H1 (cell line): Measurements from ENCODE around the gene ADGRV1. TPM values are rescaled to one million over a fixed set of nuclear protein-coding genes. Genes with fewer than 3 reads are reported as not detected.

Source experiments
- CTCF ChIA-PET: fragments of 300-600 bp; sonication (Branson Sonifier 250); formaldehyde crosslinking; loops from one replicate; lab custom pipeline; 2021; ENCODE audit not compliant: partially characterized antibody; lab: Charles Lee
- POLR2A ChIA-PET: fragments of 300-600 bp; sonication (Branson Sonifier 250); formaldehyde crosslinking; loops from one replicate; lab custom pipeline; 2021; ENCODE audit warnings: inconsistent platforms; ENCODE audit not compliant: partially characterized antibody; lab: Charles Lee
- DNase-seq, 2 experiments: peaks; one replicate each; pipeline versions ENCODE4 v3.0.0 to v3.0.0-alpha.2; 2010 to 2022; ENCODE audit warnings: low spot score in 2 of 2, low read depth in 1 of 2, mixed read lengths in 1 of 2
- FAIRE-seq: peaks from 2 replicates; lab custom pipeline; 2011; peaks lifted over from hg19 to GRCh38; lab: Jason Lieb, UNC
- H2AFZ ChIP-seq: 2 replicates; pipeline ENCODE4 v1.8.1; 2012; ENCODE audit warnings: low read length, inconsistent platforms
- H2AK5ac ChIP-seq: 2 replicates; pipeline ENCODE4 v1.6.1; 2013; ENCODE audit warnings: low read depth, low read length
- H2BK120ac ChIP-seq: replicated peaks from 2 replicates; pipeline ENCODE3; 2013; ENCODE audit warnings: low read depth, low read length, inconsistent platforms
- H2BK12ac ChIP-seq: 2 replicates; pipeline ENCODE4 v1.6.1; 2013; ENCODE audit warnings: low read depth, low read length
- H2BK15ac ChIP-seq: 2 replicates; pipeline ENCODE4 v1.6.1; 2013; ENCODE audit warnings: low read length
- H2BK20ac ChIP-seq: 2 replicates; pipeline ENCODE4 v1.6.1; 2013; ENCODE audit warnings: low read length
- H2BK5ac ChIP-seq: 2 replicates; pipeline ENCODE4 v1.6.1; 2013; ENCODE audit warnings: low read depth, low read length
- H3K14ac ChIP-seq: 2 replicates; pipeline ENCODE4 v1.6.1; 2013; ENCODE audit warnings: inconsistent platforms; ENCODE audit not compliant: insufficient read length
- H3K18ac ChIP-seq: 2 replicates; pipeline ENCODE4 v1.6.1; 2013; ENCODE audit warnings: low read length; ENCODE audit errors: extremely low read depth
- H3K23ac ChIP-seq: 2 replicates; pipeline ENCODE4 v1.6.1; 2013; ENCODE audit warnings: inconsistent platforms; ENCODE audit not compliant: insufficient read length
- H3K23me2 ChIP-seq: 2 replicates; pipeline ENCODE4 v1.6.1; 2013; ENCODE audit warnings: low read depth, low read length
- H3K27ac ChIP-seq: 2 replicates; pipeline ENCODE4 v1.6.1; 2011; ENCODE audit warnings: low read depth, low read length, inconsistent platforms
- H3K27me3 ChIP-seq, 4 experiments: replicated peaks in 1 of 4; 1 replicate in 1 of 4; 2 replicates in 3 of 4; pipeline versions ENCODE4 v1.6.1 to v1.8.1; 2011 to 2013; ENCODE audit warnings: low read length in 3 of 4, mild to moderate bottlenecking in 3 of 4, inconsistent platforms in 2 of 4, mixed read lengths in 2 of 4, moderate library complexity in 1 of 4; ENCODE audit not compliant: control insufficient read depth in 3 of 4, insufficient read depth in 3 of 4; ENCODE audit errors: extremely low read depth in 1 of 4
- H3K36me3 ChIP-seq, 4 experiments: 2 replicates each; pipeline versions ENCODE4 v1.6.1 to v1.8.1; 2011 to 2013; ENCODE audit warnings: mild to moderate bottlenecking in 4 of 4, low read length in 3 of 4, moderate library complexity in 2 of 4, control low read depth in 1 of 4, inconsistent platforms in 1 of 4; ENCODE audit not compliant: insufficient read depth in 4 of 4, control insufficient read depth in 2 of 4
- H3K4ac ChIP-seq: replicated peaks from 2 replicates; pipeline ENCODE3; 2013; ENCODE audit warnings: low read length, low read depth, mixed read lengths, inconsistent platforms; ENCODE audit not compliant: insufficient read length
- H3K4me1 ChIP-seq, 4 experiments: replicated peaks in 1 of 4; 1 replicate in 1 of 4; 2 replicates in 3 of 4; pipeline versions ENCODE4 v1.6.1 to v1.8.1; 2011 to 2013; ENCODE audit warnings: low read length in 3 of 4, inconsistent platforms in 2 of 4, mixed read lengths in 1 of 4; ENCODE audit not compliant: insufficient read depth in 4 of 4, control insufficient read depth in 3 of 4
- H3K4me2 ChIP-seq, 2 experiments: 2 replicates each; pipeline versions ENCODE4 v1.6.1 to v1.8.1; 2011 to 2013; ENCODE audit warnings: low read depth in 2 of 2, low read length in 2 of 2, control low read depth in 1 of 2, inconsistent platforms in 1 of 2, mild to moderate bottlenecking in 1 of 2; ENCODE audit not compliant: insufficient read depth in 1 of 2
- H3K4me3 ChIP-seq, 4 experiments: fragments of 200-600, 300-600 bp in 1 of 4; sonication (generic), shearing (Covaris generic), sonication (Bioruptor Twin) in 1 of 4; 2 replicates each; pipeline versions ENCODE4 v1.5.1 to v1.8.1; 2011 to 2016; ENCODE audit warnings: low read length in 4 of 4, low read depth in 3 of 4, control low read depth in 2 of 4, inconsistent platforms in 2 of 4, mild to moderate bottlenecking in 2 of 4, mixed read lengths in 1 of 4, moderate library complexity in 1 of 4; ENCODE audit not compliant: insufficient read depth in 2 of 4; ENCODE audit errors: extremely low read depth in 1 of 4
- H3K56ac ChIP-seq: replicated peaks from 2 replicates; pipeline ENCODE3; 2013; ENCODE audit warnings: low read depth, mild to moderate bottlenecking, mixed read lengths, low read length, inconsistent platforms; ENCODE audit not compliant: insufficient read length
- H3K79me1 ChIP-seq: 2 replicates; pipeline ENCODE4 v1.6.1; 2013; ENCODE audit warnings: low read depth, low read length, control low read depth
- H3K79me2 ChIP-seq, 2 experiments: 2 replicates each; pipeline versions ENCODE4 v1.6.1 to v1.8.1; 2012 to 2013; ENCODE audit warnings: low read length in 2 of 2, mild to moderate bottlenecking in 2 of 2, inconsistent platforms in 1 of 2; ENCODE audit not compliant: insufficient read depth in 2 of 2, control insufficient read depth in 1 of 2
- H3K9ac ChIP-seq, 4 experiments: replicated peaks in 1 of 4; 1 replicate in 1 of 4; 2 replicates in 3 of 4; pipeline versions ENCODE4 v1.6.1 to v1.8.1; 2011 to 2013; ENCODE audit warnings: low read depth in 3 of 4, low read length in 3 of 4, control low read depth in 2 of 4, mild to moderate bottlenecking in 2 of 4, moderate library complexity in 2 of 4, inconsistent platforms in 1 of 4; ENCODE audit errors: extremely low read depth in 1 of 4
- H3K9me3 ChIP-seq, 2 experiments: 2 replicates each; pipeline versions ENCODE4 v1.6.1 to v1.8.1; 2012 to 2013; ENCODE audit warnings: mild to moderate bottlenecking in 2 of 2, moderate library complexity in 2 of 2, control low read depth in 1 of 2, inconsistent platforms in 1 of 2, low read depth in 1 of 2, low read length in 1 of 2, mixed read lengths in 1 of 2; ENCODE audit not compliant: insufficient read depth in 2 of 2
- H4K20me1 ChIP-seq, 2 experiments: replicated peaks in 1 of 2; 2 replicates each; pipeline versions ENCODE3 to v1.8.1; 2011 to 2013; ENCODE audit warnings: inconsistent platforms in 2 of 2, low read length in 2 of 2, mild to moderate bottlenecking in 1 of 2; ENCODE audit not compliant: insufficient read depth in 2 of 2, control insufficient read depth in 1 of 2
- H4K5ac ChIP-seq: 2 replicates; pipeline ENCODE4 v1.6.1; 2013; ENCODE audit warnings: low read length, low read depth, mixed read lengths, inconsistent platforms; ENCODE audit not compliant: insufficient read length
- H4K8ac ChIP-seq: 2 replicates; pipeline ENCODE4 v1.8.0; 2013; ENCODE audit warnings: mild to moderate bottlenecking, moderate library complexity, low read length, inconsistent platforms; ENCODE audit not compliant: insufficient read depth; ENCODE audit errors: extremely low read depth
- H4K91ac ChIP-seq: replicated peaks from 2 replicates; pipeline ENCODE3; 2013; ENCODE audit warnings: low read length, mixed read lengths, inconsistent platforms; ENCODE audit not compliant: insufficient read length
- BRCA1 ChIP-seq: IDR thresholded peaks from 2 replicates; pipeline ENCODE4 v1.6.1; 2012; ENCODE audit warnings: low read depth, low read length, improper control_type of control experiment
- CBX5 ChIP-seq: fragments of 300-800, 300-1000 bp; sonication (generic); IDR thresholded peaks from 2 replicates; pipeline ENCODE4 v1.7.1; 2016; ENCODE audit warnings: antibody characterized with exemption, low read length, low read depth
- CHD2 ChIP-seq: IDR thresholded peaks from 2 replicates; pipeline ENCODE4 v1.6.1; 2012; ENCODE audit warnings: low read length, improper control_type of control experiment
- FOSL1 ChIP-seq: IDR thresholded peaks from 2 replicates; pipeline ENCODE4 v1.6.1; 2011; ENCODE audit warnings: mild to moderate bottlenecking, low read depth, low read length, moderate library complexity; ENCODE audit not compliant: insufficient read depth
- HDAC6 ChIP-seq: IDR thresholded peaks from one replicate; pipeline ENCODE4 v1.7.1; 2012; ENCODE audit warnings: low read depth, mild to moderate bottlenecking, inconsistent platforms, low read length, moderate library complexity
- NANOG ChIP-seq: IDR thresholded peaks from 2 replicates; pipeline ENCODE4 v1.6.1; 2011; ENCODE audit warnings: low read length, low read depth, mild to moderate bottlenecking, inconsistent platforms; ENCODE audit not compliant: insufficient read depth, poor library complexity, severe bottlenecking
- TBP ChIP-seq: IDR thresholded peaks from 2 replicates; pipeline ENCODE4 v1.6.1; 2011; ENCODE audit warnings: low read depth, low read length, improper control_type of control experiment
- ZNF274 ChIP-seq: IDR thresholded peaks from 2 replicates; pipeline ENCODE4 v1.7.0; 2012; ENCODE audit warnings: low read length, borderline replicate concordance; ENCODE audit errors: extremely low read depth
- WGBS, 2 experiments: shearing (Covaris generic) in 1 of 2; methylation state at CpG; one replicate each; pipeline versions ENCODE4 v1.1.6 to v1.1.7; 2013 to 2015; ENCODE audit warnings: low lambda C conversion rate in 2 of 2, mixed read lengths in 2 of 2, inconsistent platforms in 1 of 2, low coverage in 1 of 2, missing lambda C conversion rate in 1 of 2; ENCODE audit not compliant: insufficient replicate concordance in 2 of 2, insufficient coverage in 1 of 2, insufficient read length in 1 of 2; ENCODE audit errors: extremely low coverage in 1 of 2, missing lambda C conversion rate in 1 of 2; 5-methylcytosine and 5-hydroxymethylcytosine counted together
- polyA plus RNA-seq, 7 experiments: library from polyadenylated mRNA; depleted of rRNA in 3 of 7; stranded (reverse) in 5 of 7; unstranded in 2 of 7; fragments of >200 nt in 5 of 7; fragments of 200-250 nt in 2 of 7; gene quantifications; 1 replicate in 5 of 7; 2 replicates in 1 of 7; 4 replicates in 1 of 7; pipeline versions ENCODE4 v1.2.1 to v1.2.3, GENCODE V29; 2011 to 2013; ENCODE audit warnings: missing spikeins in 2 of 7, mixed read lengths in 2 of 7
- total RNA-seq: library from RNA; stranded (reverse); fragmentation: NEBNext Ultra II Directional; extraction: Animal tissue kit (Norgen Biotek cat#: 25700); gene quantifications from 2 replicates; pipeline ENCODE4 v1.2.1, GENCODE V29; 2021

Gene ADGRV1
- total and polyA plus RNA-seq, 2 of the 8 experiments (the other 6 are each of a cell fraction or from before 2014, with no cell fraction given): 53.1 to 62.2 TPM

- H3K79me1 ChIP-seq: no peaks in the 10 kb centered on the region
- H3K79me2 ChIP-seq: no peaks in the 10 kb centered on the region
- no peak overlapping the region for H3K23ac ChIP-seq
- ChIA-PET CTCF (interaction anchor here (1.5 kb wide), 1 partner anchor 11 kb away, joined by 3 read pairs; no protein-coding TSS in a partner anchor), POLR2A (no interaction called here)
- H2BK12ac ChIP-seq: no peak overlapping the region
- no peak overlapping the region for H4K5ac ChIP-seq
- H3K4me2 ChIP-seq: no peak overlapping the region
- H3K9ac ChIP-seq: no peak overlapping the region
- no peaks in the 10 kb centered on the region for H3K9me3 ChIP-seq
- FAIRE-seq (no peak), DNase-seq (no peak)
- H2BK120ac ChIP-seq: no peak overlapping the region
- TF ChIP-seq TBP: no peak
- no peak for TF ChIP-seq BRCA1
- no peak for TF ChIP-seq CHD2
- no peak for TF ChIP-seq HDAC6
- TF ChIP-seq NANOG: no peak
- no peak for TF ChIP-seq ZNF274
- TF ChIP-seq CBX5: no peak
- no peak for TF ChIP-seq FOSL1
- no peak overlapping the region for H3K4me3 ChIP-seq
- no peaks in the 10 kb centered on the region for H3K4me1 ChIP-seq
- H2BK5ac ChIP-seq: no peak overlapping the region
- H2BK20ac ChIP-seq: no peak overlapping the region
- H3K23me2 ChIP-seq: no peaks in the 10 kb centered on the region
- WGBS, 2 experiments: 47% methylated on average over 1 of the region's 1 CpG; no CpG with 5 or more reads in 1 of the 2 experiments
- no peak overlapping the region for H4K91ac ChIP-seq
- no peak overlapping the region for H2AFZ ChIP-seq
- H3K27me3 ChIP-seq: no peaks in the 10 kb centered on the region
- H3K18ac ChIP-seq: no peak overlapping the region
- no peak overlapping the region for H3K27ac ChIP-seq
- H3K4ac ChIP-seq: no peak overlapping the region
- no peaks in the 10 kb centered on the region for H4K20me1 ChIP-seq
- no peak overlapping the region for H2AK5ac ChIP-seq
- no peak overlapping the region for H4K8ac ChIP-seq
- peaks cover 0 to 9% (median 0%) of the 10 kb centered on the region in 4 experiments; a peak in 3 of 8 replicates for H3K36me3 ChIP-seq
- no peak overlapping the region for H2BK15ac ChIP-seq
- H3K14ac ChIP-seq: no peak overlapping the region
- H3K56ac ChIP-seq: no peak overlapping the region
These were observed 516.0 kb downstream of the ADGRV1 start for GRCh38 chr5:91074615-91075014.
